ENCODE measurements around the gene CGNL1.

DNA sequence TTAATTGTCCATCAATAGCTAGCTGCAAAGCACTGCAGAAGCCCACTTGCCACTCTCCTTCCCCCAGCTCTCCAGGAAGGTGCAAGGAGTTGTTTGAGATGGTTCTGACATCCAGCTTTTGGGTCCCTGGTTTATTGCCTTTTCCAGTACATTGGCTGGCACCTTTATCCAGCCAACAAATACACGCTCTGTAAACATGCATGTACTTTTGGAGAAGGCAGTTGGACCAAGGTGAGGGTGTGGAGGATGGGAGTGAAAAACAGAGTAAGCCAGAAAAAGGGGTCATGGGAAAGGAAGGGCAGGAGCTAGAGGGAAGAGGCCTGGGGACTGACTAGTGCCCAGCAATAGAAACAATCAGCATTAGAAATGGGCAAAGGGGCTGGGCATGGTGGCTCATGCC is 102.7 kb downstream of the CGNL1 start:
- TF ChIP-seq ZBTB49 (tag by site-specific recombination; IDR thresholded peaks at IDR 0.05; ENCODE audit: low read depth) (no peak), TCF7L2 (IDR thresholded peaks at IDR 0.05; ENCODE audit: borderline replicate concordance, low read depth, low read length) (no peak), ZNF112 (tag by site-specific recombination; IDR thresholded peaks at IDR 0.05) (no peak), ZNF626 (tag by site-specific recombination; IDR thresholded peaks at IDR 0.05) (no peak), CTCF (tag by site-specific recombination; IDR thresholded peaks at IDR 0.05) (no peak)
